ENCODE results near the gene NES.

NES gene

DNA sequence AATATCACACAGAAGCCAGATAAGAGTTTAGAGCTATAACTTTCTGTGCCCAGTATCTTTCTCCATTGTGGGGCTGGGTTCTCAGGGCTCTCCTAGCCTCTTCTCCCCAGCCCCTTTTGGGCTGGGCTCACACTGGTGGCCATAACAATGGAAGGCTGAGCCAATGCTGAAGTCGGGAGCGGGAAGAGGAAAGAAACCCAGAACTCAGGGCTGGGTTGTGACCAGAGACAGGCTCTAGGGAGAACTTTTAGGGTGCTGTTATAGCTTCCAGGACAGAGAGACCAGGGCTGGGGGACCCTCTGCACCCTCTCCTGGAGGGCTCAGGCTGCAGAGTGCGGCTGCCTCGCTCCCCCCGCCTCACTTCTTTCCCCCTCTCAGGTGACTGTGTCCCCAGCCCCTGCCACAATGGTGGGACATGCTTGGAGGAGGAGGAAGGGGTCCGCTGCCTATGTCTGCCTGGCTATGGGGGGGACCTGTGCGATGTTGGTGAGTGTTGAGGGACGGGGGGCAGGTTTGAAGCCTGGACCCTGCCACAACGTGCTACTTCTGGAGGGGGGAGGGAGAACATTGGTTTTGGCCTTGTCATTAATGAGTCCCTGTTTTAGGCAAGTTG is 21.2 kb downstream of the NES start:
- no peak for DNase-seq
- in situ Hi-C loops (cut with MboI; ENCODE audit: low pct_unique_long_range_greater_than_20kb, low sequenced_read_pairs) = no loop called here

DNA sequence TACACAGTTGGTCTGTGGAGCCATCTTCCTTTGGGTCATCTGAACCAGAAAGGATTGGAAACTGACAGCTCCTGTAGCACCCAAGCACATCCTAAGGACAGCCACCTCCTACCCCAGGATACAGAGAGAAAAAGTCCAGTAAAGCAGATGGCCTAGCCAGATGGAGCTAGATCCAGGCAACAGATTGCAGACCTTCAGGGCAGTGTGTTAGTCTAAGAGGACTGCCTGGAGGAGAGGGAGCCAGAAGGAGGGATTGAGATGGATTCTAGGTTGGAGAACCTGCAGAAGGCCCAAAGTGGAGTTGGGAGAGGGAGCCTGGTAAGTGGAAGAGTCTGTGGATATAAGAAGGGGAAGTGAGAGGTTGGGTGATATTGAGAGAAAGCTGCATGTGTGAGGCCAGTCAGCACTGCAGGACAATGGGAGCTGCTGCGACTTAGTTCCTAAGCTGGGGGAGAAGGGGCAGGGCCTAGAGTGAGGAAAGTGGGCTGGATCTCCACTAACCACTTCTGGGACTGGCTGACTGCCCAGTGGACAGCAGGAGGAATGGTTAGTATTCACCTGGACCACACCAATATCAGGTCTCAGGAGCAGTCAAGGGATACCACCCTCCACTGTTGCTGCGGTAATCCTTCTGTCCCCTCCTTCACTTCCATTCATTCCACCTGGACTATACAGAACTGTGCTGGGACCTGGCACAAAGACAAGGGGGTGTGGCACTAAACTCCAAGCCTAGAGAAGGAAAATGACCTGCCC is 21.9 kb downstream of the NES start:
- DNase-seq = no peak
- in situ Hi-C loops (cut with MboI; ENCODE audit: low pct_unique_long_range_greater_than_20kb, low sequenced_read_pairs) = no loop called here

DNA sequence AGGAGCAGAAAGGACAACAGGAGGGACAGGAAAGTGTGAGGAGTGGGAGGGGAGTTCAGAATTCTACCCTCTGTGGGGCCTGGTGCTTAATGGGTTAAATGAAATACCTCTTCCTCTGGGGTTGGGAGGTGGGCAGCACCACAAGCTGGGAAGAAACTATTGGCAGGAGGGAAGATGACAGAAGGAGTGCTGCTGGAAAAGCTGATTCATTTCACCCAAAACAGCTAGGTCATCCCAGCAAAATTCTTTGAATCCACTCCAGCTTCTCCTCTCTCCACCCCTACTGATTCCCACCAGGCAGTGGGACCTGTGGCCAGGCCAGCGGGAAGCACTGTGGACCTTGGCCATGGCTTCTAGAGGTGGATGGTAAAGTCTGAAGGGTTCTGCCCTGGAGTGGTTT is 22.5 kb downstream of the NES start:
- DNase-seq = no peak
- in situ Hi-C loops (cut with MboI; ENCODE audit: low pct_unique_long_range_greater_than_20kb, low sequenced_read_pairs) = no loop called here

DNA sequence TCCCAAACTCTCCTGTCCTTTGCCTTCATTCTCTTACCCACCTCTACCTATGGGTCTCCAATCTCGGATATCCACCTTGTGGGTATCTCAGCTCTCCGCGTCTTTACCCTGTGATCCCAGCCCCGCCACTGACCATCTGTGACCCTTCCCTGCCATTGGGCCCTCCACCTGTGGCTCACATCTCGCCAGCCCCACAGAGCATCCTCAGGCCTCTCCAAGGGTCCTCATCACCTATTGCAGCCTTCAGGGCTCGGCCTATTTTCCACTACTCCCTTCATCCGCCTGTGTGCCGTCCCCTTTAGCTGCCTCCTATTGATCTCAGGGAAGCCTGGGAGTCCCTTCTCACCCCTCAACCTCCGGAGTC is 24.2 kb downstream of the NES start:
- in situ Hi-C loops (cut with MboI; ENCODE audit: low pct_unique_long_range_greater_than_20kb, low sequenced_read_pairs) = no loop called here
- no peak for DNase-seq

DNA sequence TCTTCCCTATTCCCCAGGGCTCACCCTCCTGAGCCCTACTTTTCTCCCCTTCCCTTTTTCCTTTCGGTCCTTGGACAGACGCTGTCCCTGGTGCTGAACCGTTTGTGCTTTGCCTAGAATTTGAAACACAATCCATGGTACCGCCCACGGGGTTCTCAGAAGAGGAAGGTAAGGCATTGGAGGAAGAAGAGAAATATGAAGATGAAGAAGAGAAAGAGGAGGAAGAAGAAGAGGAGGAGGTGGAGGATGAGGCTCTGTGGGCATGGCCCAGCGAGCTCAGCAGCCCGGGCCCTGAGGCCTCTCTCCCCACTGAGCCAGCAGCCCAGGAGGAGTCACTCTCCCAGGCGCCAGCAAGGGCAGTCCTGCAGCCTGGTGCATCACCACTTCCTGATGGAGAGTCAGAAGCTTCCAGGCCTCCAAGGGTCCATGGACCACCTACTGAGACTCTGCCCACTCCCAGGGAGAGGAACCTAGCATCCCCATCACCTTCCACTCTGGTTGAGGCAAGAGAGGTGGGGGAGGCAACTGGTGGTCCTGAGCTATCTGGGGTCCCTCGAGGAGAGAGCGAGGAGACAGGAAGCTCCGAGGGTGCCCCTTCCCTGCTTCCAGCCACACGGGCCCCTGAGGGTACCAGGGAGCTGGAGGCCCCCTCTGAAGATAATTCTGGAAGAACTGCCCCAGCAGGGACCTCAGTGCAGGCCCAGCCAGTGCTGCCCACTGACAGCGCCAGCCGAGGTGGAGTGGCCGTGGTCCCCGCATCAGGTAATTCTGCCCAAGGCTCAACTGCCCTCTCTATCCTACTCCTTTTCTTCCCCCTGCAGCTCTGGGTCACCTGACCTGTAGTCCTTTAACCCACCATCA is 24.8 kb downstream of the NES start:
- in situ Hi-C loops (cut with MboI; ENCODE audit: low pct_unique_long_range_greater_than_20kb, low sequenced_read_pairs) = no loop called here
- DNase-seq = peak; percentile 72

DNA sequence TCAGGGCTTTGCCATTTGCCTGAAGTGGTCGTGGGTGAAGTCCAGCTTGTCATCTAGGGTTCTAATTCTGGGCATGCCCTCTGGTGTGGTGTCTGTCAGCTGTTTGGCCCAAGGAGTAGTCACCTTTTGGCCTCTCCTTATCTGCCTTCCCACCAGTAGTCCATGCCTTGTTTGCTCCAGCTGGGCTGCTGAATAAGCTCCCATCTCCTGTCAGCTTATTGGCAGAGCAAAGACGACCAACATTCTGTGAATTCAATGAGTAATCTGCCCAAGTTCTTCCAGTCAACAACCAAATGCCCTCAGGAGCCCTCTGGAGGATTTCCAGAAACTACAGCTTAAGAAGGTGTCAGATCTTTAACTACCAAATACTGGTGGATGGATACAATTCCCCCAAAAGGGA is 28.3 kb downstream of the NES start:
- no peak for DNase-seq
- in situ Hi-C loops (cut with MboI; ENCODE audit: low pct_unique_long_range_greater_than_20kb, low sequenced_read_pairs) = no loop called here

DNA sequence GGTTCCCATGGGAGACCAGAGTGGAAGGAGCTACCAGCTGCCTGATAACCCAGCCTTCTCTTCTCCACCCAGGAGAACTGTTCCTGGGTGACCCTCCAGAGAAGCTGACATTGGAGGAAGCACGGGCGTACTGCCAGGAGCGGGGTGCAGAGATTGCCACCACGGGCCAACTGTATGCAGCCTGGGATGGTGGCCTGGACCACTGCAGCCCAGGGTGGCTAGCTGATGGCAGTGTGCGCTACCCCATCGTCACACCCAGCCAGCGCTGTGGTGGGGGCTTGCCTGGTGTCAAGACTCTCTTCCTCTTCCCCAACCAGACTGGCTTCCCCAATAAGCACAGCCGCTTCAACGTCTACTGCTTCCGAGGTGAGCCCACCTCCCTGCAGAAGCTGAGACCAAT is 28.7 kb downstream of the NES start:
- DNase-seq = no peak
- in situ Hi-C loops (cut with MboI; ENCODE audit: low pct_unique_long_range_greater_than_20kb, low sequenced_read_pairs) = no loop called here

DNA sequence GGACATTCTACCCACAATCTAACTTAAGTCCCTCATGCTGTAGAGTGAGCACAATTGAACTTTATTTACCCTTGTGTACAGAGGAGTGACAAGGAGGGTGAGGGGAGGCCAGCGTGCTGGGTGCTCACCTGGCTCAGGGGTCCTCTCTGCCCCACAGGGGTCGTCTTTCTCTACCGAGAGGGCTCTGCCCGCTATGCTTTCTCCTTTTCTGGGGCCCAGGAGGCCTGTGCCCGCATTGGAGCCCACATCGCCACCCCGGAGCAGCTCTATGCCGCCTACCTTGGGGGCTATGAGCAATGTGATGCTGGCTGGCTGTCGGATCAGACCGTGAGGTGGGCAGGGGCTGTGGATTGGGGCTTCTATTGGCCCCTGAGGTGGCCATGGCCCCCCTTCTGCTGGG is 29.9 kb downstream of the NES start:
- no peak for DNase-seq
- in situ Hi-C loops (cut with MboI; ENCODE audit: low pct_unique_long_range_greater_than_20kb, low sequenced_read_pairs) = no loop called here

DNA sequence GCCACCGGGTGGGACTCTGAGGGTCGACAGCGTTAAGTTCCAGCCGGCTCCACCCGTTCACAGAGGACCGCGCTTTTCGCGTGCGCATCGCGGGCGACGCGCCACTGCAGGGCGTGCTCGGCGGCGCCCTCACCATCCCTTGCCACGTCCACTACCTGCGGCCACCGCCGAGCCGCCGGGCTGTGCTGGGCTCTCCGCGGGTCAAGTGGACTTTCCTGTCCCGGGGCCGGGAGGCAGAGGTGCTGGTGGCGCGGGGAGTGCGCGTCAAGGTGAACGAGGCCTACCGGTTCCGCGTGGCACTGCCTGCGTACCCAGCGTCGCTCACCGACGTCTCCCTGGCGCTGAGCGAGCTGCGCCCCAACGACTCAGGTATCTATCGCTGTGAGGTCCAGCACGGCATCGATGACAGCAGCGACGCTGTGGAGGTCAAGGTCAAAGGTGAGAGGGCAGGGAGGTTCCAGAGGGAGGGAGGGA is 30.4 kb downstream of the NES start:
- in situ Hi-C loops (cut with MboI; ENCODE audit: low pct_unique_long_range_greater_than_20kb, low sequenced_read_pairs) = no loop called here
- no peak for DNase-seq

DNA sequence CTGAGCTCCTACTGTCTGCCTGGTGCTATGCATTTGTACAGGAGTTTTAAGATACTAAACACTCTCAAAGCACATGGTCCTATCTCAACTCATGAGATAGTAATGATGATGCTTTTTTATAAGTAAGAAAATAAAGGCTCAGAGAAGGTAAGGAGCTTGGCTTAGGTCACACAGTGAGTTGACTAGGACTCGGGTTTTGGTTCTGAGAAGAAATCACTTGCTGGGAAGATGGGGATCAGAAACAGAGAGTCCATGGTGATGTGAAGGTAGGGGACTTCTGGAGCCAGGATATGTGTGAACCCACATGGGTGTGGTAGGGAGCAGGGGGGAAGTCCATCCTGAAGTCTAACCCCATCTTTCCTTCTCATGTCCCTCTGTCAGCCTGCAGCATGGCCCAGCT is 31.5 kb downstream of the NES start:
- DNase-seq = no peak
- in situ Hi-C loops (cut with MboI; ENCODE audit: low pct_unique_long_range_greater_than_20kb, low sequenced_read_pairs) = no loop called here

DNA sequence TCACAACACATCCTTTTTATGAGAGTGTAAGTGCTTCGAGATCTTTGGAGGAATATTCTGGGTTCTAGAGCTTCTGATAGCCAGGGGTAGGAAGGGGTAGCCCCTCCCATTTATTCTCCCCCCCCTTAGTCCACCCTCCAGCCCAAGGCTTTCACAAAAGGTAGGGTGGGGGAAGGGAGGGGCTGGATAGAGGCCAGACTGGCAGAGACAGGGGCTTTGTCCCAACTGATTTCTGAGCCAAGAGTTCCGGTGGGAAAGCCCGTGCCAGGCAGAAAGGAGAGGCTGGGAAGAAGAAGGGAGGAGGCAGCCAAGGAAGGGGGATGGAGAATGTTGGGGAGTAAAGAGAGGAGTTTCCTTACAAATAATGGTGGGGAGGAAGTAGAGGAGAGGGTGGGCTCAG is 32.2 kb downstream of the NES start:
- in situ Hi-C loops (cut with MboI; ENCODE audit: low pct_unique_long_range_greater_than_20kb, low sequenced_read_pairs) = no loop called here
- DNase-seq = no peak

DNA sequence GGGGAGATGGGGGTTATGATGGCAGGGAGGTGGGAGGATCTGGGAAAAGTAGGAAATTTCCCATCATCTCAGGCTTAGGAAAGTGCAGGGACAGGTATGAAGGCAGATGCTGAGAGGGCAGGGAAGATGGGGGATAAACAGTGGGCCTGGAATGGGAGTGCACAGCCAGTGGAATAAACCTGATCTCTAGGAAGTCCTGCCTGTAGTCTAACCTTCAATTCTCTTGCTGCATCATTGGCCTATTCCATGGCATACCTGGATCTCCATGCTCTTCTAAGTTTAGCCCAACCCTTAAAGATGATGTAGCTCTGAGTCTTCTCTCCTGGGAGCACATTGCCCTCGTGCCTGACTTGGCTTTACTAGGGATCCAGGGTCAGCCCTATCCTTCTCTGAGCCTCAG is 32.6 kb downstream of the NES start:
- in situ Hi-C loops (cut with MboI; ENCODE audit: low pct_unique_long_range_greater_than_20kb, low sequenced_read_pairs) = no loop called here
- DNase-seq = no peak

DNA sequence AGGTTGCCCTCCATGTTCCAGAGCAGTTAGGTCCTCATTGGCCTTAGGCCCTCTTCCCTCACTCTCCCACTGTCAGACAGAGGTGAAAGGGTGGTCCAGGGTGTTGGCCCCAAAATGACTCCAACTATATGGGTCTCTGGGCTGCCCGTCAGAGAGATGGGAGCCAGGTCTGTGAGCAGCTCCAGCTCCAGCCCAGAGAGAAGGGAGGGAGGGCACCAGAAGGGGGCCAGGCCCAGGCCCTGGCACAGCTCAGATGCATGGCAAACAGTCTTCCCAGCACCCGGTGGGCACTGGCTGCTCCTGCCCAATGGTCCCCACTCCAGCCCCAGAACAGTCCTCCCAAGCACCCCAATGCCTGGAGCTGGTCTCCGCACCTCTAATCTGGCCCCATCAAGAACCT is 33.1 kb downstream of the NES start:
- in situ Hi-C loops (cut with MboI; ENCODE audit: low pct_unique_long_range_greater_than_20kb, low sequenced_read_pairs) = no loop called here
- DNase-seq = no peak

DNA sequence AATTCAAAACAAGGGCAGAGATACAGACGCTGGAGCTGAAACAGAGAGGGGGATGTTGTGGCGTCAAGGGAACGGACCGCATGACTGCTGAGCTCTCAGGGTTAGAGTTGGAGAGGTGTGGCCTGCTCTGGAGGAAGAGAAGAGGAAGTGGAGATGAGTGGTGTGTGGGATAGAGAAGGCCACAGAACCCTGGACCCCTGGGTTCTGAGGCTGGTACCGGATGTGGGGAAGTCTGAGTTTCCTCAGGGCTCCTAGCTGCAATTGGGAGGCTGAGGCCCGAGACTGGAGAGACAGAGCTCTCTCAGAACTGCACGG is 33.5 kb downstream of the NES start:
- peak; percentile 83 for DNase-seq

DNA sequence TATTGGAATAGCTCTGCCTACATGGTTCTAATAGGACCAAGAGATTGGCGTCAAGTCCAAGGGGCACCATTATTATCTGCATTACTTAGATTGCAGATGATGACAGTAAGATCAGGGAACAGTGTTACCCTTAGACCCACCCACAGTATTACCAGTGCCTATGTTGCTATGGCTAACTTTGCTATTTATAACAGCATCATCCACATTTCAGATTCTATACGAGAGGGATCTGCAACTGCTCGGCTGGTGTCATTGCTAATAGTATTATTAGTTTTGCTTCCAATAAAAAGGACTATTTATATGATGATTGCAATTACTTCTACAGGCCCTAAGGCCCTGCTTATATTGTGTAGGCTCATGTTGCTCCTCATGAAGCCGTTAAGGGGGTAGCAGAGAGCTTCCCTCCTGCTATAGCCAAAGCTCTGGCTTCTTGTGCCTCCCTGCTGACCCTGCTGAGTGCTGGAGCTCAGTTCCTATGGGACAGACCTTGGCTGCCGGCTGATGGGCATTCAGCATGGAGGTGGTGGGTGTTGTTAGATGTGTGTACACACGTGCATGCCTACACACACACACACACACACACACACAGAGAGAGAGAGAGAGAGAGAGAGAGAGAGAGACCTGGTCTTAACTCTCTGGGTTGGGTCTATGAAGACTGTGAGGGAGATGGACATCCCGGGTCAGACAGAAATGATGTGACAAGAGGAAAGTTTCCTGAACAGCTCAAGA is 34.0 kb downstream of the NES start:
- in situ Hi-C loops (cut with MboI; ENCODE audit: low pct_unique_long_range_greater_than_20kb, low sequenced_read_pairs) = no loop called here
- DNase-seq = no peak

More for the DNA sequence above, 33.5 kb downstream of the NES start:
- in situ Hi-C loops (cut with MboI; ENCODE audit: low pct_unique_long_range_greater_than_20kb, low sequenced_read_pairs) = no loop called here

DNA sequence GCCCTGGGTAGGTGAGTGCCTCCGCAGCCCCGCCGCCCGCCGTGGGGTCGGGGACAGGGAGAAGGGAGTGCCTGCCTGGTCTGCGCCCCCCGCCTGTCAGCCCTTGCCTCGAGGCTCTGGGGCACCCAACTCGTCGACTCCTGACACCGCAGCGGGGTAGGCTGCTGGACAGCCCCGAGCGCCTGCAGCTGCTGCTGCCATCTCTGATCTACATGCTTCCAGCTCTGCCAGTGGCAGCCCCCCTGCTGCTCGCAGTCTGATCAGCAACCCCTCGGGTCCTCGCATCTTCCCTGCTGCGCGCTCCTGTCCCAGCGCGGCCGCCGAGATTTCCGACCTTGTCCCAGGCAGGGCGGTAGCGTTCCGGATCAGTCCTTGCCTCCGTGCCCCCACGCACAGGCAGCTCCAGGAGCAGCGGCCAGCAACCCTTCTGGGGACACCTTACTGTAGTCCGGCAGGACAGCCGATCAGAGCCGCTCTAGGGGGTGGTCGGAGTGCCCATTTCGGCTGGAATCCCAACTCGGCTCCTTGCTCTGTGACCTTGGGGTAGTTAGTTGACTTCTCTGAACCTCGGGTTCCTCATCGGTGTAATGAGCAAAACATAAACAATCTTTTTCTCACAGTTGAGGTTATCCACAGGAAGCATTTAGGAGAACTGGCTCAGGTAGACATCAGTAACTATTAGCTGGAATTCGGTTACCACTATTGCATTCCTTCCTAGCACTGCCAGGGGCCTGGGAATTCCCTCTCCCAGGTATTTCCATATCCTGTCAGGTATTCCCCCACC is 34.8 kb downstream of the NES start:
- DNase-seq = no peak
- in situ Hi-C loops (cut with MboI; ENCODE audit: low pct_unique_long_range_greater_than_20kb, low sequenced_read_pairs) = no loop called here

DNA sequence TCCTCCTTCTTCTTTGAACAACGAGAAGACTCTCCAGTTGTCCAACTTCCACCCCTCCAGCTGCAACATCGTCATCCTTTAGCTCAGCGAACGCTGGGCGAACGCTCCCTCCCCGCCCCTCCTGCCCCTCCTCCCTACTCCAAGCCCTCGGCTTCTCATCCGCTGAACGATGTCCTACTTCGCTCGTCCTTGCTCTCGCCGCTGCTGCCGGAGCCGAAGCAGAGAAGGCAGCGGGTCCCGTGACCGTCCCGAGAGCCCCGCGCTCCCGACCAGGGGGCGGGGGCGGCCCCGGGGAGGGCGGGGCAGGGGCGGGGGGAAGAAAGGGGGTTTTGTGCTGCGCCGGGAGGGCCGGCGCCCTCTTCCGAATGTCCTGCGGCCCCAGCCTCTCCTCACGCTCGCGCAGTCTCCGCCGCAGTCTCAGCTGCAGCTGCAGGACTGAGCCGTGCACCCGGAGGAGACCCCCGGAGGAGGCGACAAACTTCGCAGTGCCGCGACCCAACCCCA is 35.4 kb downstream of the NES start, which contains the start of gene BCAN:
TSS of gene BCAN (plus strand) at position 357 of the 504 bp plus-strand sequence. CDS start 3,938 bp downstream, outside the sequence.
- in situ Hi-C loops (cut with MboI; ENCODE audit: low pct_unique_long_range_greater_than_20kb, low sequenced_read_pairs) = no loop called here
- DNase-seq = no peak

DNA sequence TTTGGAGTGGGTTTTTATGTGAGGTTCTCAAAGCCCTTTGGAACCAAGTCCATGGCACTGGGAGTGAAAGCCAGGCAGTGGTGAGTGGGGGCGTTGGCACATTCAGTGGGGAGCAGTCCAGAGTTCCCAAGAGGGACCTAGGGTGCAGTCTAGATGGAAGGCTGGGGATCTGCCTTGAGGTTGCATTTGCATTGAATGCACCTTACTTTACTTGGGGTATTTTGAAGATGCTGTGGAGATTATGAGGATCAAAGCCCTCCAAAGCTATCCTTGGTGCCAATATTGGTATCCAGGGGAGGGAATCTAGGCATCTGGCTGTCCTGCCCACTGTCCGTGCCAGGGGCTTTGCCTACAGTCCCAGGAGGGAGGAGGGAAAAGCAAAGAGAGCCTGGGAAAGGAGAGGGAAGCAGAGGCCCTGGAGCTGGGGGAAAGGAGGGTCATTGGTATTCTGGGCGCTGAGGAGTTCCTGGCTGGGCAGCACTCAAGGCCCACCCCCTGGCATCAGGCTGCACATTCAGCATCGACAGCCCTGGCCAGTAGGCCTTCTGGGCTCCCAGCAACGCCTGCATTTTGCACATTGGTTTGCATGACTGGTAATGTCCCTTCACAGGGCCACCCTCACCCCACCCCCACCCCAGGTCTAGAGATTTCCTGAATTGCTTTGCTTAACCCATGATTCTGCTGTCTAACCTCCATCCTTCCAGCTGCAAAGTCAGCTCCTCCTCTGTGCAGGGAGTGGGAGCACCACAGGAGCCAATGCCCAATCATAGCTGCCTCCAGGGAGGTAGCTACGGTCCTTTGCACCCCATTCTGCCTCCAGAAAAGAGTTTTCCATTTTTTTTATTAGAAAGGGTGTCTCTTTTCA is 36.1 kb downstream of the NES start:
- in situ Hi-C loops (cut with MboI; ENCODE audit: low pct_unique_long_range_greater_than_20kb, low sequenced_read_pairs) = no loop called here
- DNase-seq = no peak

Measured in KBM-7 (cell line).